Ovary (tissue), 3 donors: Measurements from ENCODE around the gene SDHAF1.

Source experiments
- CTCF ChIP-seq, 3 donors: fragments of 450-650 bp in 2 of 3; fragments of 200-600 bp in 1 of 3; IDR thresholded peaks; one replicate each; pipeline versions ENCODE4 v1.5.1 to v1.8.0; 2016 to 2022; ENCODE audit warnings: antibody characterized with exemption in 3 of 3, mild to moderate bottlenecking in 1 of 3
- EP300 ChIP-seq: sonication (generic); formaldehyde crosslinking; IDR thresholded peaks from one replicate; pipeline ENCODE4 v1.6.1; 2017; ENCODE audit warnings: antibody characterized with exemption
- donor health status: DM: no; HTN: no; CAD: no.

- no peak for TF ChIP-seq EP300
- no peak for TF ChIP-seq CTCF (IDR thresholded peaks at IDR 0.05)
Observed at GRCh38 chr19:35993923-35994598, 927 bp upstream of the SDHAF1 start.
